Upper lobe of left lung (tissue), 4 donors: Measurements from ENCODE around the gene CCDC85B.

Source experiments
- CTCF ChIP-seq, 6 experiments: fragments of 450-650 bp in 4 of 6; fragments of 200-600 bp in 2 of 6; sonication (generic) in 2 of 6; IDR thresholded peaks; one replicate each; pipeline ENCODE4 v1.5.1; 2016 to 2019; ENCODE audit warnings: antibody characterized with exemption in 6 of 6
- EP300 ChIP-seq, 4 donors: sonication (generic); formaldehyde crosslinking; IDR thresholded peaks; one replicate each; pipeline ENCODE4 v1.5.1; 2017; ENCODE audit warnings: antibody characterized with exemption in 4 of 4, control low read depth in 2 of 4
- POLR2A ChIP-seq, 4 donors: fragments of 450-650 bp; IDR thresholded peaks; one replicate each; pipeline ENCODE4 v1.5.1; 2016 to 2017; ENCODE audit warnings: antibody characterized with exemption in 4 of 4, mild to moderate bottlenecking in 2 of 4
- POLR2AphosphoS5 ChIP-seq, 2 donors: sonication (generic); formaldehyde crosslinking; IDR thresholded peaks; one replicate each; pipeline ENCODE4 v1.5.1; 2017; ENCODE audit warnings: antibody characterized with exemption in 2 of 2

GRCh38 chr11:65872586-65873317, 17.7 kb upstream of the CCDC85B start, which contains the start of gene EFEMP2:
- TF ChIP-seq CTCF (IDR thresholded peaks at IDR 0.05), result no peak
- peak in 1 of 2 donors; percentile 25 for TF ChIP-seq POLR2AphosphoS5 (IDR thresholded peaks at IDR 0.05)
- TF ChIP-seq POLR2A (IDR thresholded peaks at IDR 0.05), result peak in 1 of 4 donors; percentile 16
- TF ChIP-seq EP300 (IDR thresholded peaks at IDR 0.05), result no peak
